ENCODE data around the gene SCAMP5. TPM values are rescaled to one million over a fixed set of nuclear protein-coding genes. Genes with fewer than 3 reads are reported as not detected.

The SCAMP5 gene
- total RNA-seq, 1 experiment from 2014 or later = 70.1 TPM

DNA sequence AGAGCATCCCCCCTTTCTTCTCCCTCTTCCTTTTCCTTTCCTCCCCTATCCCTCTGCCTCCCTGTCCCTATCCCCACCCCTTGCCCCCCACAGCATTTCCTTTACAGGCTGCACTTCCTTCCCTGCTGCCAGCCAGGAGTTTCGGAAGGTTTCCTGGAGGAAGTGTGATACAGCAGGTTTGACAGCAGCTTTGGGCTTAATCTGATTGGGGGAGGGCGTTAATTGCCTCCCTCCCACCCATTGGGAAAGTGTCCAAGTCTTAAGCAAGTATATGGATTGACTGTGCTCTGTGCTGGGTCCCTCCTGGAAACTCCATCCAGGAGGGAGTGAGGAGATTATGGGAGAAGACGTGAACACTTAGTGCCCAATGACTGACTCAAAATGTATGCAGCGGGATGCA lies 1.8 kb downstream of the SCAMP5 start:
- peaks cover 20% of the 10 kb centered on the region for H3K4me1 Mint-ChIP-seq
- H3K27me3 Mint-ChIP-seq (ENCODE audit: low read depth) = peaks cover 7% of the 10 kb centered on the region
- no peak overlapping the region for H3K27ac Mint-ChIP-seq
- DNase-seq (ENCODE audit: low spot score) (no peak), ATAC-seq (no peak)
- no peaks in the 10 kb centered on the region for H3K9me3 Mint-ChIP-seq
- TF ChIP-seq ZNF263 (CRISPR knock-in tag; IDR thresholded peaks at IDR 0.05; ENCODE audit: low read depth) (no peak), ELF4 (CRISPR knock-in tag; IDR thresholded peaks at IDR 0.05; ENCODE audit: low read depth) (no peak), FOXK1 (CRISPR knock-in tag; IDR thresholded peaks at IDR 0.05) (no peak), NFATC4 (CRISPR knock-in tag; IDR thresholded peaks at IDR 0.05) (no peak), JAZF1 (CRISPR knock-in tag; IDR thresholded peaks at IDR 0.05) (no peak), EMX1 (CRISPR knock-in tag; IDR thresholded peaks at IDR 0.05) (no peak), TEAD4 (CRISPR knock-in tag; IDR thresholded peaks at IDR 0.05) (no peak), NR3C1 (CRISPR knock-in tag; conservative IDR thresholded peaks at IDR 0.05; ENCODE audit: low read depth) (no peak), NFE2L1 (CRISPR knock-in tag; IDR thresholded peaks at IDR 0.05) (no peak), GRHL2 (CRISPR knock-in tag; IDR thresholded peaks at IDR 0.05; ENCODE audit: insufficient replicate concordance, severe bottlenecking) (no peak)
- TF ChIP-seq, protein P1, sequence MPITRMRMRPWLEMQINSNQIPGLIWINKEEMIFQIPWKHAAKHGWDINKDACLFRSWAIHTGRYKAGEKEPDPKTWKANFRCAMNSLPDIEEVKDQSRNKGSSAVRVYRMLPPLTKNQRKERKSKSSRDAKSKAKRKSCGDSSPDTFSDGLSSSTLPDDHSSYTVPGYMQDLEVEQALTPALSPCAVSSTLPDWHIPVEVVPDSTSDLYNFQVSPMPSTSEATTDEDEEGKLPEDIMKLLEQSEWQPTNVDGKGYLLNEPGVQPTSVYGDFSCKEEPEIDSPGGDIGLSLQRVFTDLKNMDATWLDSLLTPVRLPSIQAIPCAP (CRISPR knock-in tag; IDR thresholded peaks at IDR 0.05) = no peak
- TF ChIP-seq, protein P2, sequence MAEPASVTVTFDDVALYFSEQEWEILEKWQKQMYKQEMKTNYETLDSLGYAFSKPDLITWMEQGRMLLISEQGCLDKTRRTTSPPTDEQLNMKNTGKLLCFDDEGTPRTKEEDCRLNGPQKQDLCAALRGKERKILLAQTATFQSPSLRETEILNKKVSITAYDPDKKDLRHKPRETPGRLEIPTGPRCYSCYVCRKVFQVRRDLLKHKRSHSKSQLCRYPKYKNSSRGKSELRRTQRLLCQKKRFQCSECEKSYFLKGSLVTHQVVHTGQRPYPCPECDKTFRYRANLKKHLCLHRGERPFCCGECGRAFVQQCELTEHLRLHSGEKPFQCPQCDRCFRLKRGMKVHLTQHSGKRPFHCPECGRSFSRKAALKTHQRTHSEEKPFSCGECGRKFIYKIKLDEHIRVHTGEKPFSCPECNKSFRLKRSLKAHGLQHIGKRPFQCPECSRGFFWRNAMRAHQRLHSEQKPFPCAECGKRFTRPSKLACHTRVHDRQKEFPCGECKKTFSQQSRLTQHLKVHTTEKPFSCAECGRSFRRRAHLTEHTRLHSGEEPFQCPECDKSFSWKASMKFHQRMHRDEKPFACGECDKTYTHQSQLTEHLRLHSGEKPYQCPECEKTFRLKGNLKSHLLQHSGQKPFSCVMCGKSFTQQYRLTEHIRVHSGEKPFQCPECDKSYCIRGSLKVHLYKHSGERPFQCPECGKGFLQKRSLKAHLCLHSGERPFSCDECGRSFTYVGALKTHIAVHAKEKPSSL (CRISPR knock-in tag; conservative IDR thresholded peaks at IDR 0.05) = no peak
- TF ChIP-seq, protein P3, sequence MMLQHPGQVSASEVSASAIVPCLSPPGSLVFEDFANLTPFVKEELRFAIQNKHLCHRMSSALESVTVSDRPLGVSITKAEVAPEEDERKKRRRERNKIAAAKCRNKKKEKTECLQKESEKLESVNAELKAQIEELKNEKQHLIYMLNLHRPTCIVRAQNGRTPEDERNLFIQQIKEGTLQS (CRISPR knock-in tag; conservative IDR thresholded peaks at IDR 0.05) = no peak
- TF ChIP-seq, protein P4, sequence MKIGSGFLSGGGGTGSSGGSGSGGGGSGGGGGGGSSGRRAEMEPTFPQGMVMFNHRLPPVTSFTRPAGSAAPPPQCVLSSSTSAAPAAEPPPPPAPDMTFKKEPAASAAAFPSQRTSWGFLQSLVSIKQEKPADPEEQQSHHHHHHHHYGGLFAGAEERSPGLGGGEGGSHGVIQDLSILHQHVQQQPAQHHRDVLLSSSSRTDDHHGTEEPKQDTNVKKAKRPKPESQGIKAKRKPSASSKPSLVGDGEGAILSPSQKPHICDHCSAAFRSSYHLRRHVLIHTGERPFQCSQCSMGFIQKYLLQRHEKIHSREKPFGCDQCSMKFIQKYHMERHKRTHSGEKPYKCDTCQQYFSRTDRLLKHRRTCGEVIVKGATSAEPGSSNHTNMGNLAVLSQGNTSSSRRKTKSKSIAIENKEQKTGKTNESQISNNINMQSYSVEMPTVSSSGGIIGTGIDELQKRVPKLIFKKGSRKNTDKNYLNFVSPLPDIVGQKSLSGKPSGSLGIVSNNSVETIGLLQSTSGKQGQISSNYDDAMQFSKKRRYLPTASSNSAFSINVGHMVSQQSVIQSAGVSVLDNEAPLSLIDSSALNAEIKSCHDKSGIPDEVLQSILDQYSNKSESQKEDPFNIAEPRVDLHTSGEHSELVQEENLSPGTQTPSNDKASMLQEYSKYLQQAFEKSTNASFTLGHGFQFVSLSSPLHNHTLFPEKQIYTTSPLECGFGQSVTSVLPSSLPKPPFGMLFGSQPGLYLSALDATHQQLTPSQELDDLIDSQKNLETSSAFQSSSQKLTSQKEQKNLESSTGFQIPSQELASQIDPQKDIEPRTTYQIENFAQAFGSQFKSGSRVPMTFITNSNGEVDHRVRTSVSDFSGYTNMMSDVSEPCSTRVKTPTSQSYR (CRISPR knock-in tag; IDR thresholded peaks at IDR 0.05) = no peak
- TF ChIP-seq, protein P5, sequence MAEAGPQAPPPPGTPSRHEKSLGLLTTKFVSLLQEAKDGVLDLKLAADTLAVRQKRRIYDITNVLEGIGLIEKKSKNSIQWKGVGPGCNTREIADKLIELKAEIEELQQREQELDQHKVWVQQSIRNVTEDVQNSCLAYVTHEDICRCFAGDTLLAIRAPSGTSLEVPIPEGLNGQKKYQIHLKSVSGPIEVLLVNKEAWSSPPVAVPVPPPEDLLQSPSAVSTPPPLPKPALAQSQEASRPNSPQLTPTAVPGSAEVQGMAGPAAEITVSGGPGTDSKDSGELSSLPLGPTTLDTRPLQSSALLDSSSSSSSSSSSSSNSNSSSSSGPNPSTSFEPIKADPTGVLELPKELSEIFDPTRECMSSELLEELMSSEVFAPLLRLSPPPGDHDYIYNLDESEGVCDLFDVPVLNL (CRISPR knock-in tag; IDR thresholded peaks at IDR 0.05; ENCODE audit: borderline replicate concordance, low read depth) = no peak
- ChIA-PET POLR2A (interaction anchor here (0.5 kb wide), 1 partner anchor 605 kb away, joined by 7 read pairs; no protein-coding TSS in a partner anchor), CTCF (interaction anchor here (2.7 kb wide), 2 partner anchors 46 to 95 kb away, joined by 15 to 17 read pairs; no protein-coding TSS in a partner anchor)
- no peak overlapping the region for H3K4me3 Mint-ChIP-seq
- H3K36me3 Mint-ChIP-seq = peaks cover 15% of the 10 kb centered on the region

DNA sequence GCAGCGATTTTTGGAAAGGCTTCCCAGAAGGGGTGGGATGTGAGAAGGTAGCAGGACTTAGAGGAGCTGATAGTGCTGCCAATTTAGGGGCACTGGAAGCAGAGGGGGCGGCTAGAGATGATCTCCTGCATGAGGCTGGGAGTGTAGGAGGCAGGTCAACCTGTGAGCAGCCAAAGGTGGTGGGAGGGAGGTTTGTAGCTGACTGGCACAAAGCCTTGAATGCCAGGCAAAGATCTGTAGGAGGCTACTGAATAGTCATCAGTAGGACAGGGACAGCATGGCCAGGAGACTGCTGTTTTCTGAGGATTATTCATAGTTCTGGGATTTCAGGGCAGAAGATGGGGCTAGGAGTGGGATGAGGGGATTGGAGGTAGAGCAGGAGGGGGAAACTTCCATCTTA lies 2.2 kb downstream of the SCAMP5 start:
- no peak for ATAC-seq
- no peaks in the 10 kb centered on the region for H3K9me3 Mint-ChIP-seq
- no peak for DNase-seq (ENCODE audit: low spot score)
- POLR2A ChIA-PET = no interaction called here
- H3K36me3 Mint-ChIP-seq = peaks cover 19% of the 10 kb centered on the region
- peaks cover 20% of the 10 kb centered on the region for H3K4me1 Mint-ChIP-seq
- CTCF ChIA-PET = no interaction called here
- H3K27me3 Mint-ChIP-seq (ENCODE audit: low read depth) = peaks cover 3% of the 10 kb centered on the region; the same call in 1 of the 2 replicates
- no peak overlapping the region for H3K27ac Mint-ChIP-seq
- H3K4me3 Mint-ChIP-seq = peak overlapping the region; percentile 16; the same call in 1 of the 2 replicates
- TF ChIP-seq ZNF396 (CRISPR knock-in tag; IDR thresholded peaks at IDR 0.05; ENCODE audit: borderline replicate concordance) = no peak
- TF ChIP-seq, protein P6, sequence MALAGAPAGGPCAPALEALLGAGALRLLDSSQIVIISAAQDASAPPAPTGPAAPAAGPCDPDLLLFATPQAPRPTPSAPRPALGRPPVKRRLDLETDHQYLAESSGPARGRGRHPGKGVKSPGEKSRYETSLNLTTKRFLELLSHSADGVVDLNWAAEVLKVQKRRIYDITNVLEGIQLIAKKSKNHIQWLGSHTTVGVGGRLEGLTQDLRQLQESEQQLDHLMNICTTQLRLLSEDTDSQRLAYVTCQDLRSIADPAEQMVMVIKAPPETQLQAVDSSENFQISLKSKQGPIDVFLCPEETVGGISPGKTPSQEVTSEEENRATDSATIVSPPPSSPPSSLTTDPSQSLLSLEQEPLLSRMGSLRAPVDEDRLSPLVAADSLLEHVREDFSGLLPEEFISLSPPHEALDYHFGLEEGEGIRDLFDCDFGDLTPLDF (CRISPR knock-in tag; IDR thresholded peaks at IDR 0.05) = no peak
- TF ChIP-seq ZNF219 (CRISPR knock-in tag; IDR thresholded peaks at IDR 0.05; ENCODE audit: borderline replicate concordance) = no peak
- no peak for TF ChIP-seq ZNF317 (CRISPR knock-in tag; IDR thresholded peaks at IDR 0.05; ENCODE audit: borderline replicate concordance, low read depth)
- TF ChIP-seq, protein P2 (CRISPR knock-in tag; conservative IDR thresholded peaks at IDR 0.05) = no peak
- no peak for TF ChIP-seq NFE2L1 (CRISPR knock-in tag; IDR thresholded peaks at IDR 0.05)
- TF ChIP-seq FOXP1 (CRISPR knock-in tag; IDR thresholded peaks at IDR 0.05; ENCODE audit: borderline replicate concordance) = no peak
- TF ChIP-seq GABPB1 (CRISPR knock-in tag; IDR thresholded peaks at IDR 0.05) = no peak
- TF ChIP-seq, protein P1 (CRISPR knock-in tag; IDR thresholded peaks at IDR 0.05) = no peak
- TF ChIP-seq TP53 (CRISPR knock-in tag; IDR thresholded peaks at IDR 0.05) = no peak

Data from WTC11 (cell line).